GM12873 (cell line): ENCODE data around the gene YPEL2.

Source experiments
- TF ChIP-seq, protein P1 (sequence below): IDR thresholded peaks from 2 replicates; pipeline ENCODE4 v1.5.1; 2012; ENCODE audit warnings: low read depth, mild to moderate bottlenecking, moderate library complexity, low read length, control low read depth; ENCODE audit not compliant: insufficient read depth; ENCODE audit errors: missing control alignments

The YPEL2 gene

GRCh38 chr17:59433586-59433985 lies 102.1 kb downstream of the YPEL2 start:
- TF ChIP-seq, protein P1, sequence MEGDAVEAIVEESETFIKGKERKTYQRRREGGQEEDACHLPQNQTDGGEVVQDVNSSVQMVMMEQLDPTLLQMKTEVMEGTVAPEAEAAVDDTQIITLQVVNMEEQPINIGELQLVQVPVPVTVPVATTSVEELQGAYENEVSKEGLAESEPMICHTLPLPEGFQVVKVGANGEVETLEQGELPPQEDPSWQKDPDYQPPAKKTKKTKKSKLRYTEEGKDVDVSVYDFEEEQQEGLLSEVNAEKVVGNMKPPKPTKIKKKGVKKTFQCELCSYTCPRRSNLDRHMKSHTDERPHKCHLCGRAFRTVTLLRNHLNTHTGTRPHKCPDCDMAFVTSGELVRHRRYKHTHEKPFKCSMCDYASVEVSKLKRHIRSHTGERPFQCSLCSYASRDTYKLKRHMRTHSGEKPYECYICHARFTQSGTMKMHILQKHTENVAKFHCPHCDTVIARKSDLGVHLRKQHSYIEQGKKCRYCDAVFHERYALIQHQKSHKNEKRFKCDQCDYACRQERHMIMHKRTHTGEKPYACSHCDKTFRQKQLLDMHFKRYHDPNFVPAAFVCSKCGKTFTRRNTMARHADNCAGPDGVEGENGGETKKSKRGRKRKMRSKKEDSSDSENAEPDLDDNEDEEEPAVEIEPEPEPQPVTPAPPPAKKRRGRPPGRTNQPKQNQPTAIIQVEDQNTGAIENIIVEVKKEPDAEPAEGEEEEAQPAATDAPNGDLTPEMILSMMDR = no peak

DNA sequence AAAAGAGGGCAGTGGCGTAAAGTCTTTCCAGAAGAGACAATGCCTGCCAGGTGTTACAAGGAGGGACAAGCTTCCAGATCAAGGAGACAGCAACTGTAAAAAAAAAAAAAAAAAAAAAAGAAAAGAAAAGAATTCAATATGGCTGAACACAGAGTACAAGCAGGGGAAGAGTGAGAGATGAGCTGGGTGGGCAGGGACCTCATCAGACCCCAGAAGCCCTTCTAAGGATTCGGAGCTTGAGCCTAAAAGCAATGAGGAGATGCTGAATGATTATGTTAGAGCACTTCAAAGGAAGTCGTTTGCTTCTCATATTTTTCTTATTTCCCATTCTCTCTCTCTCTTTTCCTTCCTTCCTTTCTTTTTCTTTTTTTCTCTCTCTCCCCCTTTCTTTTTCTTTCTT lies 103.0 kb downstream of the YPEL2 start:
- TF ChIP-seq, protein P1 = no peak

GRCh38 chr17:59435238-59435637 lies 103.8 kb downstream of the YPEL2 start:
- TF ChIP-seq, protein P1 = no peak

GRCh38 chr17:59436900-59437299 lies 105.4 kb downstream of the YPEL2 start:
- TF ChIP-seq, protein P1 = no peak

DNA sequence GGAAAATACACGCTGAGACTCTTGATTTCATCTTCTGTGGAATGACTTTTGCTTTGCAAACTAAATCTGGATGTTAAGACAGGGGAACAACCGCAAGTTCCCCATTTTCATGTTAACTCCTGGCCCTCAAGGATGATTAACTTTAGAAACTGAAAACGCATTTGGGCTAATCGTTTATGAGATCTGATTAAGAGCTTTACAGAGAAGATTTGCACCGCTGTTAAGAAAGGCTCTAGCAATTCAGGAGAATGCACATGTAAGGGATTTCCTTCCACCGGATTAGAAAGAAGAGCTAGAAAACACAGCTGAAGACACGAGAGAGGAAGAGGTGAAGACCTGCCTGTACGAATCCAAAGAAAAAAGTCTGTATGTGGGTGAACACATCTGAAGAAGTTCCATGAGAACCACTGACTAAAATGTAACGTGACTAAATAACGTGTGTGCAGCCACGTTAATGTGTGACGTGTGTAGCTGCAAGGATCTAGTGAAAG lies 106.4 kb downstream of the YPEL2 start:
- TF ChIP-seq, protein P1 = no peak

DNA sequence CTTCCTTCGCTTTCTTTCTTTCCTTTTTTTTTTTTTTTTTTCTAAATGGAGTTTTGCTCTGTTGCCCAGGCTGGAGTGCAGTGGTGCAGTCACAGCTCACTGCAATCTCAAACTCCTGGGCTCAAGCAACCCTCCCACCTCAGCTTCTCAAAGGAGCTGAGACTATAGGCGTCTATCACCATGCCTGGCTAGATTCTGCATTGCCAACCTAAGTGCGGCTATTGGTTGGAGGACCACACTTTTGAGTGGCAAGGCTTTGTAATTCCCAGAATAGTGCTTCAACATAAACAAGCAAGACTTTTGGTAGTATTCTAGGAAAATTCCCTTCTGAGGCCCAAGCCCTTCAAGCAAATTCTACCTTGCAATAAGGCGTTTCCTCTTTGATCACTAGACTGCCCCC lies 107.8 kb downstream of the YPEL2 start:
- TF ChIP-seq, protein P1 = no peak

- TF ChIP-seq, protein P1 = no peak
These were observed 108.3 kb downstream of the YPEL2 start for GRCh38 chr17:59439741-59440211.
